SK-N-SH (cell line): ENCODE results near the gene KNDC1. TPM values are rescaled to one million over a fixed set of nuclear protein-coding genes. Genes with fewer than 3 reads are reported as not detected.

Source experiments
- CTCF ChIA-PET: fragments of 300-600, 350-600 bp; formaldehyde crosslinking; extraction: SDS; loops from one replicate; lab custom pipeline; 2021; lab: Yijun Ruan, JAX
- POLR2A ChIA-PET: fragments of 350-600 bp; sonication (Branson Sonifier 250); formaldehyde crosslinking; extraction: SDS; loops from one replicate; lab custom pipeline; 2020; ENCODE audit warnings: antibody characterized with exemption, inconsistent platforms; lab: Yijun Ruan, JAX
- DNase-seq: peaks from one replicate; pipeline ENCODE4 v3.0.0; 2012
- H2AFZ ChIP-seq: fragments of 200-600 bp; sonication (generic); 2 replicates; pipeline ENCODE4 v1.8.1; 2016; ENCODE audit warnings: antibody characterized with exemption, mild to moderate bottlenecking, low read depth
- H3F3A ChIP-seq: fragments of 200-600 bp; sonication (generic); replicated peaks from 2 replicates; pipeline ENCODE3; 2016; ENCODE audit warnings: antibody characterized with exemption, mild to moderate bottlenecking; ENCODE audit not compliant: insufficient read depth
- H3K27ac ChIP-seq, 2 experiments: fragments of 200-500 bp in 1 of 2; fragments of 200-600 bp in 1 of 2; sonication (Bioruptor generic) in 1 of 2; sonication (generic), shearing (Covaris generic) in 1 of 2; 2 replicates each; pipeline versions ENCODE4 v1.5.1 to v1.6.1; 2014 to 2016; ENCODE audit warnings: low read depth in 2 of 2, inconsistent platforms in 1 of 2, low read length in 1 of 2, mild to moderate bottlenecking in 1 of 2, mixed read lengths in 1 of 2
- H3K27me3 ChIP-seq: fragments of 200-600 bp; sonication (generic), shearing (Covaris generic); 2 replicates; pipeline ENCODE4 v1.6.1; 2016; ENCODE audit warnings: mixed run types; ENCODE audit not compliant: insufficient read depth
- H3K36me3 ChIP-seq, 2 experiments: fragments of 200-500 bp in 1 of 2; fragments of 200-600 bp in 1 of 2; sonication (Bioruptor generic) in 1 of 2; sonication (generic) in 1 of 2; replicated peaks in 1 of 2; 2 replicates each; pipeline versions ENCODE3 to v1.5.1; 2014 to 2016; ENCODE audit warnings: low read length in 1 of 2, mild to moderate bottlenecking in 1 of 2; ENCODE audit not compliant: insufficient read depth in 2 of 2, control insufficient read depth in 1 of 2
- H3K4me1 ChIP-seq, 2 experiments: fragments of 200-500 bp in 1 of 2; fragments of 200-600 bp in 1 of 2; sonication (Bioruptor generic) in 1 of 2; sonication (generic), shearing (Covaris generic) in 1 of 2; 2 replicates each; pipeline versions ENCODE4 v1.5.1 to v1.6.1; 2014 to 2016; ENCODE audit warnings: low read depth in 1 of 2, low read length in 1 of 2, mixed run types in 1 of 2; ENCODE audit not compliant: insufficient read depth in 2 of 2, control insufficient read depth in 1 of 2
- H3K4me2 ChIP-seq: fragments of 200-600 bp; sonication (generic), shearing (Covaris generic); 2 replicates; pipeline ENCODE4 v1.6.1; 2017; ENCODE audit warnings: mixed run types
- H3K4me3 ChIP-seq, 2 experiments: fragments of 200-500 bp in 1 of 2; fragments of 200-600 bp in 1 of 2; sonication (Bioruptor generic) in 1 of 2; sonication (generic), shearing (Covaris generic) in 1 of 2; 2 replicates each; pipeline versions ENCODE4 v1.5.1 to v1.8.1; 2014 to 2016; ENCODE audit warnings: low read depth in 2 of 2, inconsistent platforms in 1 of 2, low read length in 1 of 2, mild to moderate bottlenecking in 1 of 2, mixed read lengths in 1 of 2, moderate library complexity in 1 of 2
- H3K79me2 ChIP-seq: fragments of 200-600 bp; sonication (generic); 2 replicates; pipeline ENCODE4 v1.8.1; 2017; ENCODE audit warnings: mild to moderate bottlenecking; ENCODE audit not compliant: insufficient read depth
- H3K9ac ChIP-seq: fragments of 200-600 bp; sonication (generic); 2 replicates; pipeline ENCODE4 v1.6.1; 2017; ENCODE audit warnings: mixed run types
- H3K9me2 ChIP-seq: fragments of 200-600 bp; sonication (generic); 2 replicates; pipeline ENCODE4 v1.6.1; 2017; ENCODE audit warnings: mixed run types
- H3K9me3 ChIP-seq: fragments of 200-600 bp; sonication (generic); 2 replicates; pipeline ENCODE4 v1.6.1; 2017; ENCODE audit warnings: mixed run types, mild to moderate bottlenecking, moderate library complexity
- H4K20me1 ChIP-seq: fragments of 200-600 bp; sonication (generic); 2 replicates; pipeline ENCODE4 v1.6.1; 2017; ENCODE audit warnings: mild to moderate bottlenecking, mixed run types; ENCODE audit not compliant: insufficient read depth
- CHD2 ChIP-seq: fragments of 150-350 bp; IDR thresholded peaks from 2 replicates; pipeline ENCODE4 v1.6.1; 2018; ENCODE audit warnings: low read length; ENCODE audit not compliant: partially characterized antibody
- CTCF ChIP-seq: fragments of 200-600 bp; sonication (generic); IDR thresholded peaks from 2 replicates; pipeline ENCODE4 v1.6.1; 2017; ENCODE audit warnings: antibody characterized with exemption, mild to moderate bottlenecking, moderate library complexity
- EZH2phosphoT487 ChIP-seq: fragments of 200-600 bp; sonication (generic); IDR thresholded peaks from 2 replicates; pipeline ENCODE4 v1.6.1; 2017; ENCODE audit warnings: low read depth, mixed run types, mild to moderate bottlenecking, antibody characterized with exemption, moderate library complexity, borderline replicate concordance
- FOXJ3 ChIP-seq: sonication (generic); formaldehyde crosslinking; IDR thresholded peaks from 2 replicates; pipeline ENCODE4 v1.5.1; 2020; ENCODE audit warnings: mild to moderate bottlenecking, missing genetic modification reagents
- FOXM1 ChIP-seq: IDR thresholded peaks from 2 replicates; pipeline ENCODE4 v1.4.0; 2012; ENCODE audit warnings: low read depth, mild to moderate bottlenecking
- GATA2 ChIP-seq: sonication (generic); formaldehyde crosslinking; IDR thresholded peaks from 2 replicates; pipeline ENCODE4 v1.5.0; 2020; ENCODE audit warnings: mild to moderate bottlenecking, missing genetic modification reagents
- IRF3 ChIP-seq: fragments of 150-350 bp; IDR thresholded peaks from 2 replicates; pipeline ENCODE4 v1.6.1; 2016; ENCODE audit warnings: mild to moderate bottlenecking, low read depth, low read length
- JUND ChIP-seq: IDR thresholded peaks from 2 replicates; pipeline ENCODE4 v1.4.0; 2012
- MEF2A ChIP-seq: IDR thresholded peaks from 2 replicates; pipeline ENCODE4 v1.4.0; 2012; ENCODE audit warnings: low read depth, borderline replicate concordance
- MXI1 ChIP-seq: IDR thresholded peaks from 2 replicates; pipeline ENCODE4 v1.6.1; 2012; ENCODE audit warnings: mild to moderate bottlenecking, low read depth, low read length, improper control_type of control experiment
- NRF1 ChIP-seq: IDR thresholded peaks from 2 replicates; pipeline ENCODE4 v1.6.1; 2012; ENCODE audit warnings: low read depth, mild to moderate bottlenecking, low read length
- PBX3 ChIP-seq: IDR thresholded peaks from 2 replicates; pipeline ENCODE4; 2012
- POLR2AphosphoS5 ChIP-seq: IDR thresholded peaks from 2 replicates; pipeline ENCODE4 v1.6.1; 2012; ENCODE audit warnings: low read depth, low read length
- RCOR1 ChIP-seq: fragments of 150-350 bp; IDR thresholded peaks from 2 replicates; pipeline ENCODE4 v1.6.1; 2017; ENCODE audit warnings: antibody characterized with exemption, low read length
- RFX5 ChIP-seq: IDR thresholded peaks from 2 replicates; pipeline ENCODE4 v1.6.1; 2012; ENCODE audit warnings: mild to moderate bottlenecking, improper control_type of control experiment, low read length
- RXRA ChIP-seq: IDR thresholded peaks from 2 replicates; pipeline ENCODE4 v1.4.0; 2012; ENCODE audit warnings: low read depth, mild to moderate bottlenecking, borderline replicate concordance
- TAF1 ChIP-seq: IDR thresholded peaks from 2 replicates; pipeline ENCODE4 v1.6.1; 2012; ENCODE audit warnings: low read depth, mild to moderate bottlenecking, low read length, moderate library complexity, borderline replicate concordance
- TEAD4 ChIP-seq: IDR thresholded peaks from 2 replicates; pipeline ENCODE4 v1.4.0; 2012; ENCODE audit warnings: mild to moderate bottlenecking, borderline replicate concordance; ENCODE audit not compliant: insufficient read depth
- WGBS: methylation state at CpG from one replicate; pipeline ENCODE4 v1.1.6; 2017; ENCODE audit warnings: low lambda C conversion rate; 5-methylcytosine and 5-hydroxymethylcytosine counted together
- polyA plus RNA-seq, 3 experiments: library from polyadenylated mRNA; depleted of rRNA; stranded (reverse); fragments of >200 nt; gene quantifications; 2 replicates each; pipeline ENCODE4 v1.2.3, GENCODE V29; 2012
- TF ChIP-seq, protein P1 (sequence below): IDR thresholded peaks from 2 replicates; pipeline ENCODE4 v1.4.0; 2012; ENCODE audit warnings: low read depth, borderline replicate concordance

Gene KNDC1
- polyA plus RNA-seq, 1 of the 3 experiments (the other 2 are of a cell fraction): 1.4 TPM

DNA sequence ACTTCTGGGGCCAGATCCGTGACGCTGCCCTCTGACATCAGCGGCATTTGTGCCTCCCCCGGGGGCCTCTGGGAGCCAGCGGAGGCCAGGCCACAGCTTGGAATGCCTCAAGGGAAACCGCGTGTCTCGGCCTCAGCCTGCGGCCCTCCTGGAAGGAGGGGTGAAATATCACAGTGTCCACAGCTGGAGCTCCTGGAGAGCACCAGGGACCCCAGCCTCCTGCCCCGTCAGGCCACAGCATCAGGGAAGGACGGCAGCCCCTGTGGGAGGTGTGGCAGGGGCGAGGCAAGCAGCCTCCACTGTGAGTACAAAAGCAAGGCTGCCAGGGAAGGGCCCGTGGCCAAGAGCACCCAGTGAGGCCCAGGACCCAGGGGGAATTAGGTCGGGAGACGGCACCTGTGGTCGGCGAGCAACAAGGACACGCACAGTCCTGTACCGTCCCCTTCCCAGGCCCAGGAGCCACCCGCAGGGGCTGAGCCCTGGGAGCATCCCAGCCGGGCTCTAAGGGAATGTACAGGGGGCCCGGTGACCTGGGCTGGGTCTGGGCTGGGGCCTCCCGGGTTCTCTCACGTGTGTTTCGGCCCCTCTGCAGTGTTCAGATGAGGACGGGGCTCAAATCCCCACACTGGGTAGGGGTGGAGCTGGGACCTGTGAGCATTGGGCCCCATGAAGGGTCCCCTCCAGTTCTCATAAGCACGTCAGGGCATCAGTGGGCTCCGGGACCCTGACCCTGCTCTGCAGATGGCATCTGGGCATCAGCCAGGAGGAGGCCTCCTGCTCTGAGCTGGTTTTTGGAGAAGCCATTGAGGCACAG lies 18.7 kb upstream of the KNDC1 start (continued):
- TF ChIP-seq JUND: no peak
- TF ChIP-seq, all 33 proteins: peak for 0

- Histone ChIP-seq H3K9ac (no peak overlapping the region), H3K27me3 (no peaks in the 10 kb centered on the region)
- no peak for DNase-seq
Observed at GRCh38 chr10:133141958-133142340, 18.1 kb upstream of the KNDC1 start.

DNA sequence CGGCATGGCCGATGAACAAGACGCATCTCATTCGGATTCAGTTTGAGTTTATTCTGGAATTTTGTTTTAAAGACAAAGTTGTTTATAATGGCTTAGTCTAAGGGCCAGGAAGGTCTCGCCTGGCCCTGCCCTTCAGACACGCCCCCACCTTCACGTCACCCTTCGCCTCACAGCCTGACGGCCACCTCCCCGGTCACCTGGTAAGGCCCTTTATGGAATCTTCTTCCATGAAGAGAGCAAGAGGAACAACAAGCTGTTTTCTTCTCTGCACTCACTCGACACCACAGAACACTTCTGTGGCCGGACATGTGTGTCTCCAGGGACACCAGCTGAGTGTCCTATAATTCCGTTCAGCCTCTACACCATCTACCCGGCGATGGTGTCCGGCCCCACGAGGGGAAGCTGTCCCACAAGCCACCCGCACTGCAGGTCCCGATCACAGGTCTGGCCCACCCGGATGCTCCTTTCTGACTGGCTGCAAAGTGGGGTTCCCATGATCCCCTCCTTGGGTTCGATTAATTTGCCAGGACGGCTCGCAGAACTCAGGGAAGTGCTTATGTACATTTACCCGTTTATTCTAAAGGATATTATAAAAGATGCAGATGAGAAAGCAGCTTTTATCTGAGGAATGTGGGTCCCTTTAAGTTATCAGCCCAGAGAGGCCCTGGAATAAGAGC lies 17.4 kb upstream of the KNDC1 start:
- Histone ChIP-seq H3K4me2 (no peak overlapping the region), H3K79me2 (no peaks in the 10 kb centered on the region), H3K9ac (no peak overlapping the region), H3F3A (no peaks in the 10 kb centered on the region), H3K27ac (no peak overlapping the region), H3K9me3 (no peaks in the 10 kb centered on the region), H3K36me3 (no peaks in the 10 kb centered on the region), H4K20me1 (no peaks in the 10 kb centered on the region), H3K4me3 (no peak overlapping the region), H3K9me2 (no peaks in the 10 kb centered on the region), H2AFZ (no peak overlapping the region), H3K4me1 (peaks cover 0 to 3% of the 10 kb centered on the region in 2 experiments; a peak in 1 of 4 replicates), H3K27me3 (no peaks in the 10 kb centered on the region)
- DNase-seq: no peak
- CTCF ChIA-PET: interaction anchor here (0.6 to 2.3 kb wide), 10 partner anchors 9 to 433 kb away, joined by 3 to 13 read pairs (median 4); partner anchors contain the start of gene KNDC1
- POLR2A ChIA-PET: no interaction called here
- WGBS: 72% methylated on average over 24 of the region's 24 CpGs
- TF ChIP-seq NRF1 (no peak), FOXJ3 (CRISPR knock-in tag) (no peak), RXRA (no peak), RFX5 (no peak), POLR2AphosphoS5 (no peak), MEF2A (no peak), GATA2 (CRISPR knock-in tag) (no peak), PBX3 (no peak), EZH2phosphoT487 (no peak), CHD2 (no peak), IRF3 (no peak), CTCF (no peak), TAF1 (no peak), MXI1 (no peak)
- TF ChIP-seq, protein P1, sequence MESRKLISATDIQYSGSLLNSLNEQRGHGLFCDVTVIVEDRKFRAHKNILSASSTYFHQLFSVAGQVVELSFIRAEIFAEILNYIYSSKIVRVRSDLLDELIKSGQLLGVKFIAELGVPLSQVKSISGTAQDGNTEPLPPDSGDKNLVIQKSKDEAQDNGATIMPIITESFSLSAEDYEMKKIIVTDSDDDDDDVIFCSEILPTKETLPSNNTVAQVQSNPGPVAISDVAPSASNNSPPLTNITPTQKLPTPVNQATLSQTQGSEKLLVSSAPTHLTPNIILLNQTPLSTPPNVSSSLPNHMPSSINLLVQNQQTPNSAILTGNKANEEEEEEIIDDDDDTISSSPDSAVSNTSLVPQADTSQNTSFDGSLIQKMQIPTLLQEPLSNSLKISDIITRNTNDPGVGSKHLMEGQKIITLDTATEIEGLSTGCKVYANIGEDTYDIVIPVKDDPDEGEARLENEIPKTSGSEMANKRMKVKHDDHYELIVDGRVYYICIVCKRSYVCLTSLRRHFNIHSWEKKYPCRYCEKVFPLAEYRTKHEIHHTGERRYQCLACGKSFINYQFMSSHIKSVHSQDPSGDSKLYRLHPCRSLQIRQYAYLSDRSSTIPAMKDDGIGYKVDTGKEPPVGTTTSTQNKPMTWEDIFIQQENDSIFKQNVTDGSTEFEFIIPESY: no peak

More at GRCh38 chr10:133141958-133142340, 18.1 kb upstream of the KNDC1 start:
- ChIA-PET CTCF (interaction anchor here (0.6 kb wide), 1 partner anchor 18 kb away, joined by 3 read pairs; no protein-coding TSS in a partner anchor), POLR2A (no interaction called here)
- Histone ChIP-seq H3F3A (no peaks in the 10 kb centered on the region), H3K36me3 (no peaks in the 10 kb centered on the region), H2AFZ (no peak overlapping the region), H3K79me2 (no peaks in the 10 kb centered on the region), H3K27ac (no peak overlapping the region), H3K4me1 (peaks cover 0 to 3% of the 10 kb centered on the region in 2 experiments; a peak in 1 of 4 replicates), H3K4me3 (no peak overlapping the region), H3K9me2 (no peaks in the 10 kb centered on the region), H3K9me3 (no peaks in the 10 kb centered on the region), H3K4me2 (no peak overlapping the region), H4K20me1 (no peaks in the 10 kb centered on the region)
- 57% methylated on average over 10 of the region's 27 CpGs for WGBS
- TF ChIP-seq TEAD4 (no peak), RCOR1 (no peak), FOXM1 (no peak), POLR2AphosphoS5 (no peak)
